Adrenal gland (tissue), 5 donors: Measurements from ENCODE around the gene IMPG1.

Experiments used
- CTCF ChIP-seq, 6 experiments: fragments of 450-650 bp in 4 of 6; fragments of 200-600 bp in 2 of 6; sonication (generic) in 1 of 6; IDR thresholded peaks; 1 replicate in 5 of 6; 2 replicates in 1 of 6; pipeline versions ENCODE4 v1.5.1 to v1.8.0; 2016 to 2021; ENCODE audit warnings: antibody characterized with exemption in 6 of 6, mild to moderate bottlenecking in 2 of 6, moderate library complexity in 1 of 6
- POLR2A ChIP-seq, 2 donors: fragments of 450-650 bp; IDR thresholded peaks; one replicate each; pipeline ENCODE4 v1.6.1; 2017; ENCODE audit warnings: antibody characterized with exemption in 2 of 2, mild to moderate bottlenecking in 2 of 2, moderate library complexity in 1 of 2
- donor health status: DM: no; HTN: no; CAD: no.

- TF ChIP-seq CTCF (IDR thresholded peaks at IDR 0.05) (no peak), POLR2A (IDR thresholded peaks at IDR 0.05) (no peak)
These were observed 135.8 kb downstream of the IMPG1 start for GRCh38 chr6:75936682-75937081.
